ENCODE data around the gene WWTR1. TPM values are rescaled to one million over a fixed set of nuclear protein-coding genes. Genes with fewer than 3 reads are reported as not detected.

The WWTR1 gene
- total and polyA plus RNA-seq, 2 of the 4 experiments (the other 2 are of a cell fraction): 38.9 to 65.3 TPM

- WGBS, 2 experiments (ENCODE audit: extremely low coverage in 2 of 2, insufficient read length in 1 of 2): no CpG with 5 or more reads among the region's 6 CpGs
Observed at GRCh38 chr3:149489060-149489690, 168.7 kb downstream of the WWTR1 start.

More at GRCh38 chr3:149489060-149489690, 168.7 kb downstream of the WWTR1 start:
- Histone ChIP-seq H3K23ac (ENCODE audit: low read depth, low read length) (no peak overlapping the region), H2AFZ (replicated peaks; ENCODE audit: low read length, poor library complexity) (no peak overlapping the region), H3K27me3 (ENCODE audit: control insufficient read depth, insufficient read depth, low read length) (no peaks in the 10 kb centered on the region), H2AK5ac (ENCODE audit: low read depth, low read length) (peak overlapping the region; percentile 74; the same call in 1 of the 2 replicates), H3K4ac (ENCODE audit: low read depth, low read length) (no peak overlapping the region; the same call in 1 of the 2 replicates), H2AK9ac (replicated peaks; ENCODE audit: low read depth, low read length, poor library complexity) (no peak overlapping the region), H3K79me1 (ENCODE audit: low read depth in 1 of 2, low read length in 2 of 2) (no peaks in the 10 kb centered on the region), H3K56ac (ENCODE audit: extremely low read depth, insufficient read depth, low read length) (no peak overlapping the region), H4K20me1 (ENCODE audit: insufficient read depth, low read length) (no peaks in the 10 kb centered on the region), H3K9ac (ENCODE audit: low read depth, low read length) (no peak overlapping the region), H2BK5ac (ENCODE audit: low read depth, low read length, poor library complexity, severe bottlenecking) (no peak overlapping the region), H4K91ac (ENCODE audit: insufficient read depth, low read depth, low read length) (no peak overlapping the region), H3K4me2 (ENCODE audit: low read depth, low read length) (no peak overlapping the region), H3K36me3 (ENCODE audit: control insufficient read depth, insufficient read depth, low read length) (no peaks in the 10 kb centered on the region), H3K9me3 (ENCODE audit: control insufficient read depth, insufficient read depth, low read length) (no peaks in the 10 kb centered on the region), H2BK120ac (ENCODE audit: low read depth, low read length) (no peak overlapping the region), H3K18ac (ENCODE audit: low read depth, low read length) (no peak overlapping the region), H3K4me1 (ENCODE audit: control insufficient read depth, insufficient read depth, low read length) (peaks cover 2% of the 10 kb centered on the region), H3K4me3 (ENCODE audit: insufficient read depth, low read depth, low read length) (no peak overlapping the region), H2BK20ac (ENCODE audit: low read depth, low read length) (0 out of 2 replicates have a peak overlapping the region, but pooled peaks have one; percentile 32), H4K8ac (ENCODE audit: low read depth in 2 of 2, low read length in 2 of 2) (no peak overlapping the region), H3K14ac (replicated peaks; ENCODE audit: low read depth, low read length) (no peak overlapping the region), H2BK15ac (ENCODE audit: low read depth, low read length) (peak overlapping the region; percentile 81; the same call in 1 of the 3 replicates), H3K9me1 (ENCODE audit: insufficient read depth, low read length) (0 out of 2 replicates have a peak, but pooled peaks cover 2% of the 10 kb centered on the region), H3K27ac (ENCODE audit: insufficient read depth, low read length) (no peak overlapping the region), H4K5ac (ENCODE audit: low read depth, low read length) (0 out of 2 replicates have a peak overlapping the region, but pooled peaks have one; percentile 46)
- in situ Hi-C loops (cut with MboI; ENCODE audit: low sequenced_read_pairs): loop anchor here (5.0 to 10.0 kb wide), 2 partner anchors 372 to 534 kb away; no protein-coding TSS in a partner anchor
- ATAC-seq (ENCODE audit: low read depth) (peak; percentile 82), DNase-seq (no peak)
- intact Hi-C loops (cut with micrococcal nuclease): loop anchor here (2.0 to 5.0 kb wide), 2 partner anchors 216 to 532 kb away; no protein-coding TSS in a partner anchor
- ChIA-PET CTCF (interaction anchor here (1.1 to 1.5 kb wide), 2 partner anchors 10 to 228 kb away, joined by 3 to 5 read pairs; no protein-coding TSS in a partner anchor), POLR2A (ENCODE audit: unreplicated experiment) (no interaction called here)
- TF ChIP-seq USF2 (IDR thresholded peaks at IDR 0.05; ENCODE audit: low read depth, low read length) (no peak), SMC3 (IDR thresholded peaks at IDR 0.05; ENCODE audit: low read depth, low read length) (peak; percentile 56), BHLHE40 (IDR thresholded peaks at IDR 0.05; ENCODE audit: low read depth, low read length) (no peak), RAD21 (IDR thresholded peaks at IDR 0.05; ENCODE audit: low read length) (peak; percentile 63), NFE2L2 (IDR thresholded peaks at IDR 0.05; ENCODE audit: low read depth, low read length) (no peak), CTCF (conservative IDR thresholded peaks at IDR 0.05; ENCODE audit: low read depth, low read length) (peak; percentile 60)
- BruUV-seq (replicated peaks): no TSS peak
- dilution Hi-C loops (cut with HindIII; ENCODE audit: low sequenced_read_pairs, unreplicated experiment): no loop called here

Measured in IMR-90 (cell line).